CD4-positive, alpha-beta T cell (primary cell): ENCODE measurements around the gene SPCS3. TPM values are rescaled to one million over a fixed set of nuclear protein-coding genes. Genes with fewer than 3 reads are reported as not detected.

Experiments
- ATAC-seq: fragments of 200-7000 bp; cut with Tn5 transposase; one replicate; pipeline ENCODE4 v1.10.0; 2022; ENCODE audit warnings: mild to moderate bottlenecking; ENCODE audit not compliant: poor library complexity
- CTCF ChIA-PET: fragments of 350-600 bp; sonication (Branson Sonifier 250); formaldehyde crosslinking; loops from one replicate; lab custom pipeline; 2021; ENCODE audit warnings: antibody characterized with exemption, inconsistent platforms; lab: Charles Lee
- POLR2A ChIA-PET: fragments of 350-600 bp; sonication (Branson Sonifier 250); formaldehyde crosslinking; loops from one replicate; lab custom pipeline; 2021; ENCODE audit warnings: antibody characterized with exemption, inconsistent platforms; lab: Charles Lee
- DNase-seq, 14 experiments: peaks; one replicate each; pipeline ENCODE4 v3.0.0-alpha.2; 2013 to 2020; ENCODE audit warnings: mixed read lengths in 2 of 14
- H3K27ac ChIP-seq, 2 donors: one replicate each; pipeline versions ENCODE4 v1.5.1 to v1.7.0; 2013; ENCODE audit warnings: low read length in 2 of 2, low read depth in 1 of 2, mild to moderate bottlenecking in 1 of 2
- H3K27me3 ChIP-seq, 2 experiments: 1 replicate in 1 of 2; 2 replicates in 1 of 2; pipeline versions ENCODE4 v1.6.1 to v1.7.0; 2013; ENCODE audit warnings: low read length in 2 of 2, control low read depth in 1 of 2, mild to moderate bottlenecking in 1 of 2, moderate library complexity in 1 of 2; ENCODE audit not compliant: insufficient read depth in 2 of 2, control insufficient read depth in 1 of 2
- H3K36me3 ChIP-seq: one replicate; pipeline ENCODE4 v1.6.1; 2013; ENCODE audit warnings: low read length, control low read depth; ENCODE audit not compliant: insufficient read depth
- H3K4me1 ChIP-seq: one replicate; pipeline ENCODE4 v1.6.1; 2013; ENCODE audit warnings: low read length, control low read depth; ENCODE audit not compliant: insufficient read depth
- H3K4me3 ChIP-seq: one replicate; pipeline ENCODE4 v1.5.1; 2013; ENCODE audit warnings: mild to moderate bottlenecking, low read length, moderate library complexity
- H3K9me3 ChIP-seq, 2 experiments: 1 replicate in 1 of 2; 2 replicates in 1 of 2; pipeline versions ENCODE4 v1.6.1 to v1.7.0; 2013; ENCODE audit warnings: low read length in 2 of 2, mild to moderate bottlenecking in 2 of 2, control low read depth in 1 of 2, moderate library complexity in 1 of 2; ENCODE audit not compliant: control insufficient read depth in 1 of 2, insufficient read depth in 1 of 2
- H3K27ac Mint-ChIP-seq: one replicate; pipeline ENCODE4 v1.8.0; 2020; ENCODE audit warnings: mixed read lengths
- H3K27me3 Mint-ChIP-seq: one replicate; pipeline ENCODE4 v1.8.0; 2021; ENCODE audit warnings: mixed read lengths
- H3K36me3 Mint-ChIP-seq: one replicate; pipeline ENCODE4 v1.8.0; 2021; ENCODE audit warnings: low read depth, mixed read lengths
- H3K4me1 Mint-ChIP-seq: one replicate; pipeline ENCODE4 v1.8.0; 2021; ENCODE audit warnings: low read depth, mixed read lengths
- H3K4me3 Mint-ChIP-seq: one replicate; pipeline ENCODE4 v1.8.0; 2020; ENCODE audit warnings: mild to moderate bottlenecking, mixed read lengths
- H3K9me3 Mint-ChIP-seq: one replicate; pipeline ENCODE4 v1.8.0; 2020; ENCODE audit warnings: mixed read lengths
- CTCF ChIP-seq: fragments of 200-600 bp; IDR thresholded peaks from one replicate; pipeline ENCODE4 v1.8.0; 2022; ENCODE audit warnings: antibody characterized with exemption, mild to moderate bottlenecking
- intact Hi-C, 2 experiments: fragments of 100-400 bp; cut with DNase I in 1 of 2; cut with micrococcal nuclease in 1 of 2; formaldehyde crosslinking; loops; one replicate each; pipeline versions ENCODE4 v1.15.1 to v1.9.0; 2023 to 2025; cut with DNase I, micrococcal nuclease
- total RNA-seq, 174 experiments: library from RNA in 2 of 174; stranded (reverse) in 2 of 174; gene quantifications; one replicate each; pipeline ENCODE4 v1.2.3 and lab custom pipeline; 2021 to 2026

Gene SPCS3
- total RNA-seq, 2 experiments from 2014 or later = 149 TPM

GRCh38 chr4:176359590-176359989 lies 39.8 kb downstream of the SPCS3 start:
- Mint-ChIP-seq H3K4me1 (no peaks in the 10 kb centered on the region), H3K27me3 (no peaks in the 10 kb centered on the region), H3K9me3 (no peaks in the 10 kb centered on the region), H3K27ac (no peak overlapping the region), H3K4me3 (no peak overlapping the region), H3K36me3 (no peaks in the 10 kb centered on the region)
- ATAC-seq = no peak
- TF ChIP-seq CTCF = no peak
- POLR2A ChIA-PET = no interaction called here
- Histone ChIP-seq H3K27me3 (no peaks in the 10 kb centered on the region), H3K4me1 (no peaks in the 10 kb centered on the region), H3K9me3 (no peaks in the 10 kb centered on the region), H3K4me3 (no peak overlapping the region), H3K27ac (no peak overlapping the region), H3K36me3 (no peaks in the 10 kb centered on the region)
- DNase-seq = no peak
- CTCF ChIA-PET = no interaction called here
- intact Hi-C loops = no loop called here

- ATAC-seq (no peak), DNase-seq (no peak)
- TF ChIP-seq CTCF = no peak
- Histone ChIP-seq H3K27ac (no peak overlapping the region), H3K4me3 (no peak overlapping the region), H3K4me1 (no peaks in the 10 kb centered on the region), H3K36me3 (no peaks in the 10 kb centered on the region), H3K27me3 (no peaks in the 10 kb centered on the region), H3K9me3 (no peaks in the 10 kb centered on the region)
- no peaks in the 10 kb centered on the region for H3K4me1 Mint-ChIP-seq
- CTCF ChIA-PET = no interaction called here
- POLR2A ChIA-PET = no interaction called here
- no peak overlapping the region for H3K4me3 Mint-ChIP-seq
- intact Hi-C loops = no loop called here
- peaks cover 5% of the 10 kb centered on the region for H3K27me3 Mint-ChIP-seq
- H3K36me3 Mint-ChIP-seq = no peaks in the 10 kb centered on the region
- H3K9me3 Mint-ChIP-seq = no peaks in the 10 kb centered on the region
- H3K27ac Mint-ChIP-seq = no peak overlapping the region
Measured at GRCh38 chr4:176360446-176360845, 40.7 kb downstream of the SPCS3 start.

GRCh38 chr4:176363072-176363471 lies 43.3 kb downstream of the SPCS3 start:
- CTCF ChIA-PET = no interaction called here

More at GRCh38 chr4:176363072-176363471, 43.3 kb downstream of the SPCS3 start:
- H3K9me3 Mint-ChIP-seq = peaks cover 16% of the 10 kb centered on the region
- no peaks in the 10 kb centered on the region for H3K27me3 ChIP-seq
- H3K27ac Mint-ChIP-seq = no peak overlapping the region
- DNase-seq (no peak), ATAC-seq (no peak)
- peaks cover 6 to 14% of the 10 kb centered on the region in 2 experiments for H3K9me3 ChIP-seq
- TF ChIP-seq CTCF = no peak
- H3K36me3 Mint-ChIP-seq = peaks cover 9% of the 10 kb centered on the region
- H3K27ac ChIP-seq = no peak overlapping the region
- H3K4me1 Mint-ChIP-seq = no peaks in the 10 kb centered on the region
- peaks cover 11% of the 10 kb centered on the region for H3K27me3 Mint-ChIP-seq
- H3K4me3 Mint-ChIP-seq = no peak overlapping the region
- intact Hi-C loops = no loop called here
- no peak overlapping the region for H3K4me3 ChIP-seq
- no peaks in the 10 kb centered on the region for H3K36me3 ChIP-seq
- POLR2A ChIA-PET = no interaction called here
- H3K4me1 ChIP-seq = no peaks in the 10 kb centered on the region
